ENCODE measurements around the gene CHCHD2. TPM values are rescaled to one million over a fixed set of nuclear protein-coding genes. Genes with fewer than 3 reads are reported as not detected.
"Not testable (repeated sequence)": the region's sequence is repeated elsewhere in the genome, so short reads cannot be mapped to it uniquely, and the experiment has no call there.

CHCHD2 gene
- total RNA-seq, 1 donor from 2014 or later: 309 TPM

GRCh38 chr7:56105508-56105907 lies 768 bp downstream of the CHCHD2 start:
- peak overlapping the region; percentile 98 for H3K4me3 Mint-ChIP-seq
- H3K4me1 Mint-ChIP-seq: peaks cover 37% of the 10 kb centered on the region
- intact Hi-C loops (cut with micrococcal nuclease): loop anchor here (5.0 kb wide), 1 partner anchor 1033 kb away; no protein-coding TSS in a partner anchor
- ChIA-PET POLR2A (interaction anchor here (1.3 to 2.8 kb wide), 5 partner anchors 41 to 1347 kb away, joined by 5 to 36 read pairs (median 12); partner anchors contain the start of genes CCT6A, PSPH, SEC61G and SUMF2), CTCF (interaction anchor here (1.5 kb wide), 1 partner anchor 31 kb away, joined by 6 read pairs; no protein-coding TSS in a partner anchor)
- DNase-seq (no peak), ATAC-seq (ENCODE audit: low read depth) (no peak)
- peaks cover 53% of the 10 kb centered on the region for H3K36me3 Mint-ChIP-seq (ENCODE audit: low read depth)
- peak overlapping the region; percentile 98 for H3K27ac Mint-ChIP-seq
- no peak for TF ChIP-seq CTCF (IDR thresholded peaks at IDR 0.05)
- H3K27me3 Mint-ChIP-seq: peaks cover 2% of the 10 kb centered on the region
- peaks cover 3% of the 10 kb centered on the region for H3K9me3 Mint-ChIP-seq

GRCh38 chr7:56104138-56104537 lies 2.1 kb downstream of the CHCHD2 start:
- ATAC-seq (ENCODE audit: low read depth); H3K4me3 Mint-ChIP-seq; DNase-seq; H3K9me3 Mint-ChIP-seq; H3K27ac Mint-ChIP-seq; intact Hi-C loops (cut with micrococcal nuclease); H3K27me3 Mint-ChIP-seq; CTCF ChIA-PET: not testable (repeated sequence)
- Mint-ChIP-seq H3K36me3 (ENCODE audit: low read depth) (peaks cover 66% of the 10 kb centered on the region), H3K4me1 (peaks cover 37% of the 10 kb centered on the region)
- POLR2A ChIA-PET: interaction anchor here (0.7 kb wide), 1 partner anchor 30 kb away, joined by 3 read pairs; no protein-coding TSS in a partner anchor

- Mint-ChIP-seq H3K9me3 (no peaks in the 10 kb centered on the region), H3K27me3 (no peaks in the 10 kb centered on the region), H3K4me1 (peaks cover 5% of the 10 kb centered on the region), H3K27ac (no peak overlapping the region), H3K36me3 (ENCODE audit: low read depth) (peaks cover 55% of the 10 kb centered on the region), H3K4me3 (no peak overlapping the region)
- DNase-seq (no peak), ATAC-seq (ENCODE audit: low read depth) (no peak)
- TF ChIP-seq CTCF (IDR thresholded peaks at IDR 0.05): no peak
- ChIA-PET POLR2A (no interaction called here), CTCF (no interaction called here)
- intact Hi-C loops (cut with micrococcal nuclease): no loop called here
These were observed 6.6 kb downstream of the CHCHD2 start for GRCh38 chr7:56099653-56100052.

GRCh38 chr7:56098187-56099008 lies 7.9 kb downstream of the CHCHD2 start:
- CTCF ChIA-PET: not testable (repeated sequence)
- POLR2A ChIA-PET: interaction anchor here (0.6 kb wide), 1 partner anchor 33 kb away, joined by 5 read pairs; no protein-coding TSS in a partner anchor

GRCh38 chr7:56097700-56098099 lies 8.6 kb downstream of the CHCHD2 start:
- CTCF ChIA-PET: no interaction called here

More at GRCh38 chr7:56098187-56099008, 7.9 kb downstream of the CHCHD2 start:
- intact Hi-C loops (cut with micrococcal nuclease); ATAC-seq (ENCODE audit: low read depth); H3K4me1 Mint-ChIP-seq; H3K27ac Mint-ChIP-seq; DNase-seq; H3K27me3 Mint-ChIP-seq; H3K4me3 Mint-ChIP-seq; H3K9me3 Mint-ChIP-seq: not testable (repeated sequence)
- H3K36me3 Mint-ChIP-seq (ENCODE audit: low read depth): peaks cover 45% of the 10 kb centered on the region

More at GRCh38 chr7:56097700-56098099, 8.6 kb downstream of the CHCHD2 start:
- Mint-ChIP-seq H3K4me3 (no peak overlapping the region), H3K9me3 (no peaks in the 10 kb centered on the region), H3K36me3 (ENCODE audit: low read depth) (peaks cover 42% of the 10 kb centered on the region), H3K4me1 (no peaks in the 10 kb centered on the region), H3K27me3 (no peaks in the 10 kb centered on the region), H3K27ac (no peak overlapping the region)
- intact Hi-C loops (cut with micrococcal nuclease): no loop called here
- TF ChIP-seq CTCF (IDR thresholded peaks at IDR 0.05): no peak
- ATAC-seq (ENCODE audit: low read depth): no peak
- POLR2A ChIA-PET: no interaction called here
- no peak for DNase-seq
